Loucy (cell line): ENCODE data around the gene EP300.

Experiments used
- EZH2phosphoT487 ChIP-seq: fragments of 200-600 bp; IDR thresholded peaks from 2 replicates; pipeline ENCODE4 v1.6.1; 2018; ENCODE audit warnings: antibody characterized with exemption, mild to moderate bottlenecking, moderate library complexity, borderline replicate concordance
- TF ChIP-seq, protein P1 (sequence below): fragments of 200-600 bp; sonication (generic); conservative IDR thresholded peaks from 2 replicates; pipeline ENCODE4 v1.5.1; 2014; ENCODE audit warnings: mild to moderate bottlenecking, antibody characterized with exemption, low read length

GRCh38 chr22:41074941-41075710 is 17.3 kb upstream of the EP300 start:
- no peak for TF ChIP-seq EZH2phosphoT487
- TF ChIP-seq, protein P1, sequence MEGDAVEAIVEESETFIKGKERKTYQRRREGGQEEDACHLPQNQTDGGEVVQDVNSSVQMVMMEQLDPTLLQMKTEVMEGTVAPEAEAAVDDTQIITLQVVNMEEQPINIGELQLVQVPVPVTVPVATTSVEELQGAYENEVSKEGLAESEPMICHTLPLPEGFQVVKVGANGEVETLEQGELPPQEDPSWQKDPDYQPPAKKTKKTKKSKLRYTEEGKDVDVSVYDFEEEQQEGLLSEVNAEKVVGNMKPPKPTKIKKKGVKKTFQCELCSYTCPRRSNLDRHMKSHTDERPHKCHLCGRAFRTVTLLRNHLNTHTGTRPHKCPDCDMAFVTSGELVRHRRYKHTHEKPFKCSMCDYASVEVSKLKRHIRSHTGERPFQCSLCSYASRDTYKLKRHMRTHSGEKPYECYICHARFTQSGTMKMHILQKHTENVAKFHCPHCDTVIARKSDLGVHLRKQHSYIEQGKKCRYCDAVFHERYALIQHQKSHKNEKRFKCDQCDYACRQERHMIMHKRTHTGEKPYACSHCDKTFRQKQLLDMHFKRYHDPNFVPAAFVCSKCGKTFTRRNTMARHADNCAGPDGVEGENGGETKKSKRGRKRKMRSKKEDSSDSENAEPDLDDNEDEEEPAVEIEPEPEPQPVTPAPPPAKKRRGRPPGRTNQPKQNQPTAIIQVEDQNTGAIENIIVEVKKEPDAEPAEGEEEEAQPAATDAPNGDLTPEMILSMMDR: no peak
